ENCODE measurements around the gene PRRC2B.

DNA sequence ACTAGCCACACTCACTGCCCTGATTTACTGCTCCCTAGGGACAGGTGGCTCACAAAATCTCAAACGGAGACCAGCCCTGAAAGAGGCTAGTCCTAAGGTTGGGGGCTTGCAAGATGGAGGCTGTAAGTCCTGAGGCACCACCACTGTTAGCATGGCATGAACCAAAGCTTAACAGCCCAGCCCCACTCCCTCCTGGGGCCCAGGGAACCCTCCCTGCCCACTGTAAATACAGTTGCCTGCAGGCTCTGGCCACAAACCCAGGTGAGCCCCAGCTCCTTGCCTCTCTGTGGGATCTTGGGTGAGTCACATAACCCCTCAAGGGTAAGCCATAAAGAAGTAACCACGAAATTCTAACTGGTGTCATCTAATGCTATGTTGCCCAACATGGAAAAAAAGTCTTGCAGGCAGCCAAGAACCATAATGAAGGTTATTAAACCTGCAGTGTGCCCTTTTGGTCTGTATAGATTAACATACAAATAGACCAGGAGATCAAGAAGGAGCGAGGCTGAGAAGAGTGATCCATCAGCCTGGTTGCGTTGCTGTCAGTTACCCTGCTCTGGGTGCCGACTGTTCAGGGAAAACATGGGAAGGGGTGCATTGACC lies 107.2 kb downstream of the PRRC2B start:
- no peak for TF ChIP-seq CTCF (IDR thresholded peaks at IDR 0.05; ENCODE audit: low read depth, low read length)
- no peak for TF ChIP-seq EZH2phosphoT487 (IDR thresholded peaks at IDR 0.05; ENCODE audit: low read depth)
